GM12864 (cell line): Measurements from ENCODE around the gene GARIN5B.
"Not testable (repeated sequence)": the region's sequence is repeated elsewhere in the genome, so short reads cannot be mapped to it uniquely, and the experiment has no call there.

Experiments used
- DNase-seq: peaks from one replicate; pipeline ENCODE4 v3.0.0-alpha.2; 2011; ENCODE audit warnings: low read depth
- H3K4me3 ChIP-seq: 2 replicates; pipeline ENCODE4 v1.5.1; 2011; ENCODE audit warnings: mild to moderate bottlenecking, low read depth, low read length, control low read depth
- CTCF ChIP-seq: IDR thresholded peaks from 2 replicates; pipeline ENCODE4 v1.5.1; 2011; ENCODE audit warnings: low read depth, mild to moderate bottlenecking, moderate library complexity, low read length, control low read depth, inconsistent platforms; ENCODE audit errors: missing control alignments

GARIN5B gene

DNA sequence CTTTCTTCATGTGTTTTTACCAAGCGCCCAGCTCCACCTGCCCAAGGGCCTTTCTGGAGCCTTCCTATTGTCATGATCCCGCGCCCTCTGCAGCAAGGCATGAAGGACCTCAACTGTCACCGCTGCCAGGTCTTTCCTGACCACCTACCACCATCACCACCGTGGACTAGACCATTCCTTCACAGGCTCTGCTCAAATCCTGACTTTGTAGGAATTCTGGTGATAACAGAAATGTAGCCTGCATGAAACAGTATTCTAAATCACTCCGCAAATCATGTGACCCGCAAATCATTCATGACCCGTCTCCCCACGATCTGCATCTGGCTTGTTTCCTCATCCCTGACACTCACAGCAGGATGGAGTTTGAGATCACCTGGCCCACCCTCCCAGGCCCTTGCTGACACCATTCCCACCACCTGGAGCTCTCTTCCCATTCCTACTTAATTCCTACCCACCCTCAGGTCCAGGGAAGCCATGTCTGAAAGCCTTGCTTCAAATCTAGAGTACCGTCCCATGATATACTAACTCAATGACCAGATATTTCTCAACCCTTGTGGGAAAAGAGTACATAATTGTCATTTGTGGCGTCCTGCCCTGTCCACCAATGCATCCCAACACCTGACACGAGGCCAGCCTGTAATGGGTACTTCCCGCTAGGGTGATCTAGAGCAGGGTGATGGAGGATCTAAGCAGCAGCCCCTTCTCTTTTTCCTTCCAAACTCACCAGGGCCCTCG lies 43.2 kb upstream of the GARIN5B start:
- DNase-seq, result no peak
- TF ChIP-seq CTCF, result no peak
- H3K4me3 ChIP-seq, result peak overlapping the region; percentile 85

- H3K4me3 ChIP-seq, result peak overlapping the region; percentile 85
- no peak for TF ChIP-seq CTCF
- DNase-seq, result no peak
Observed at GRCh38 chr19:55405638-55406037, 42.6 kb upstream of the GARIN5B start.

DNA sequence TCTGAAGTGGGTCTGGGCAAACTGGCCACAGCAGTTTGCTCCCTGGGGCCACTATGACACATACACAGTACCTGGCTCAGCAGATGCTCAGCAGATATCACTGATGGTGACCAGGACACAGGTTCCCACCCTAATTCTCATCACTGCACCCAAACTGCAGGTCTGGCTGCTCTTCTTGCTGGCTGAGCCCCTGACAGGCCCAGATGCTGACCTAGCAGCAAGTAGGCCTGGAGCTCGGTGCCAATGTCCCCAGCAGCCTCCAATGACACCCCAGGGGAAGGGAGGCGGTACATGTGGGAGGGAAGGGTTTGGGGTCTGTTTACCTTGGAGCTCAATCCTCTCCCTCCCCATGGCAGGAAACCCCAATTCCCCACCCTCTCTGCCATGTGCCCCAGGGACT lies 39.4 kb upstream of the GARIN5B start:
- TF ChIP-seq CTCF, result no peak
- H3K4me3 ChIP-seq, result no peak overlapping the region
- DNase-seq, result no peak

DNA sequence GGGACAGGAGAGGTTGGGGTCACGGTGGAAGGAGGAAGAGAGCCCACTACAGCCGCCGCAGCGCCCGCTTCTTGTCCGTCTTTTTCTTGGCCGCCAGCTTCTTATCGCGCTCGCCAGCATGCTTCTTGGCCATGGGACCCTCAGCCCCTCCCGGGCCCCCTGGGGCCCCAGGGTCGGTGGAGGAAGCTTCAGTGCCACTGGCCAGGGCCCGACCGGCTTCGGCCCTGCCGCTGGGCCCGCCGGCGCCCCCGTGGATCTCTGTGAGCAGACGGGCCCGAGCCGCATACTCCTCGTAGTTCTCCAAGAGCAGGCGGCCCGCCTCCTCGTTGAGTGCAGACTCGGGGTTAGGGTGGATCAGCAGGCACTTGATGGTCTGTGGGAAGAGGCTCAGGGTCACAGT lies 38.3 kb upstream of the GARIN5B start:
- H3K4me3 ChIP-seq, DNase-seq: not testable (repeated sequence)

DNA sequence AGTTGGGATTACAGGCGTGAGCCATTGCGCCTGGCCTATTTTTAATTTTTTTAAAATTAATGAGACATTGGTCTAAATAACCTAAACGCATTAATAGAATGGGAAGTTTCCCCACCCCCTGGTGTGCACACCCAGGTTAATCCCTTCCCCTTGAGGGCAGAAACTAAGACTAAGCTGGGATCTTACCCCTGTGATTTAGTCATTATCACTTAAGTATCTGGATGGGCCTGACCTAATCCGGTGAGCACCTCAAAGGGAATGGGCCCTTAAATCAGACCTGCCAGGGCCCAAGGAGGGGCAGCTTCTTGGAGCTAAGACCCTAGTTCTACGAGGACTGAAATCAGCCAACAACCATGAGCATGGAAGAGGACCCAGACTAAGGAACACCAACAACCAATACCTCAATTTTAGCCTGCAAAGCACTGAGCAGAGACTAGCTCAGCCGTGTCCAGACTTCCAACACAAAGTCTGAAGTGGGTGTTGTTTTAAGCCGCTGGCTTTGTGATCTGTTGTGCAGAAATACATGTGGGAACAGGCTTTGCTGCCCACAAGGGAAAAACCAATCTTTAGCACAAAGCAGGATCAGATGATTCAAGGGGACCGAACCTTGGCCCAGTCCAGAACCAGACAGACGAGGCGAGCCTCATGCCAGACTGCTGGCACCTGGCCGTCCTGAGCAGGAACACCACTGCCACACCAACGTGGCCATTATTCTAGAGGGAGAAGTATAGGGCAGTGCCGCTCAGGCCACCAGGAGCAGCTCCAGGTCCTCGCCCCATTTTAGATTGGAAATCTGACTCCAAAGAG lies 37.4 kb upstream of the GARIN5B start:
- TF ChIP-seq CTCF, result no peak
- no peak for DNase-seq
- H3K4me3 ChIP-seq, result no peak overlapping the region

DNA sequence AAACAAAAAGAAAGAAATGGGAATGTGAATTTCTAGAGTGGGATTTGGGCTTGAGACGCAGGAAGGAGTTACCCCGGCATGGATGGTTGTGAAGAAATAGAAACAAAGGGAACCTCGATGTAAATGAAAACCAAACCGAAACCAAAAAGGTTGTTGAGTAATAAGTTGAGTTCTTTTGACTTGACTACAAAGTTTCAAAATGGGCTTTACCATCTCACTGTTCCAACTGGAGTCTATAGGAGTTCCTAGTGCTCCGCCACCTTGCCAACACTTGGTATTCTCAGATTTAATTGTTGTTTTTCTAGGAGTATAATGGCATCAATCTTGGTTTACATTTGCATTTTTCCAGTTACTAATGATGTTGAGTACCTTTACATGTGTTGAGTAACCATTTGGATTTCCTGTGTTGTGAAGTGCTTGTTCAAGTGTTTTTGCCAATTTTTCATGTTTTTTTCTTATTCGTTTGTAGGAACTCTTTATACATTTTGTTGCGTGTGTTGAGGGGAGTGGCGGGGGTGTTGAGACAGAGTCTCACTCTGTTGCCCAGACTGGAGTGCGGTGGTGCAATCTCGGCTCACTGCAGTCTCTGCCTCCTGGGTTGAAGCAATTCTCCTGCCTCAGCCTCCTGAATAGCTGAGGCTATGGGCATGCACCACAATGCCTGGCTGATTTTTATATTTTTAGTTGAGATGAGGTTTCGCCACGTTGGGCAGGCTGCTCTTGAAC lies 35.3 kb upstream of the GARIN5B start:
- no peak for DNase-seq
- no peak for TF ChIP-seq CTCF
- H3K4me3 ChIP-seq, result peak overlapping the region; percentile 3; the same call in 1 of the 2 replicates
